GM18520 (cell line): ENCODE data around the gene DHDDS.

Experiments used
- ATAC-seq: cut with Tn5 transposase; IDR thresholded peaks from one replicate; pipeline ENCODE4 v1.9.1; 2021; ENCODE audit not compliant: unreplicated experiment

DHDDS gene

DNA sequence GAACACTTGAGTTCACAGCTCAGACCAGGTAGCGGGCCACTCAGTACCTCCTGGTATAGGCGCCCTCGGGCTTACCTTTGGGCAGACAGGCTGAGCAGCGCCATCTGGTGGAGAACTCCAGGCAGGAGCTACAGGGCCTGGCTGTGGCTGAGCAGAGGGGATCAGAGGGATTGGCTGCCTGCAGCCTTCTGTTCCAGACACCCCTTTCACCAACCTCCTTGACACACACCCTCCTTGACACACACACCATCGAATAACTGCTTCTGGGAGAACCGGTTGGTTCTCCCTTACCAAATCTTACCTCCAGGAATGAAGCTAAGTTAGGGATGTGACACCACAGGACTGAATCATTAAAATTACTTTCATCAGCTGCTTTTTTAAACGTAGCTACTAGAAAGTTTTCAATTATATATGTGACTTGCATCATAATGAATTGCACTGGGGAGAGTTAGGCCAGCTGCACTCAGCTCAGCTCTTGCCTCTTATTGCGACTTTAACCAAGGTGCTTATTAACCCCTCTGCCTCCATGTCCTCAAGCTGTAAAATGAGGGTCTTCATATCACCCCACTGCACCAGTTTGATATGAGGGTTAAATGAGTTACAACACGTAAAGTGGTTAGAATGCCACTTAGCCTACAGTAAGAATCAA, 14.9 kb upstream of the DHDDS start:
- no peak for ATAC-seq

DNA sequence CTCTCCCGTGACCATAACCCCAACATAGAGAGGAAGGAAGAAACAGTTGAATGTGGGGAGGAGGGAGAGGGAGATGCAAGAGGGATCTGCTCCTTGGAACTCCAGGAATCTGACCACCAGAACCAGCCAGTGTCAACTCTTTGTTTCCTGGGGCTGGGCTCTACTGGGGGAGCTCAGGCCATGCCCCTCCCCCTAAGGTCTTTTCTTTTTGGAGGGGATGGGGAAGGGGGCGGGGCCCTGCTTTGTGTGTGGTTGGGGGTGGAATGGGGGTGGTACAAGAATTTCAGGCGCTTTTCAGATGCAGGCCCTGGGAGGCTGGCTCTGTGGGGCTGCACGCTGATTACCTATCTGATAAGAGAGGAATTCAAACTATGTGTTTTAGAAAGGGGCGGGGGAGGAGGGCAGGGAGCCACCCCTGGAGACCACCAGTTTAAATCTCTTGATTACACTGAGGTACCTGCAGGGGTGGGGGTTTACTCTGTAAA, 13.2 kb upstream of the DHDDS start:
- ATAC-seq = no peak

DNA sequence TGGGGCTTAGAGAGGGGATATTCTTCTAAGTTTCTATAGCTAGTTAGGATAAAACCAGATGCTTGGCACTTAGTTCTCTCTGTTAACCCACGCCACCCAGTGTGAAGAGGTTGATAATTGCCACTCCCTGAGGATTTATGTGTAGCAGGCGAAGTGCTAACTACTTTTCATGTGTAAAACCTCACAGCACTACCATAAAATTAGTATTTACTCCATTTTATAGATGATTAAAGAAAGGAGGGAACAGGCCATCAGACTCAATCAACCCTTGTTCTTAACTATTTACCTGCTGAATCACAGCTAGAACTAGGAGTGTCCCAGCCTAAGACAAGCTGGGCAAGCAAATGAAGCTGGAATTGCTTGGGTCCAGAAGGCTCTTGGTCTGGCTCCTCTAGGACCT, 12.6 kb upstream of the DHDDS start:
- ATAC-seq = no peak

DNA sequence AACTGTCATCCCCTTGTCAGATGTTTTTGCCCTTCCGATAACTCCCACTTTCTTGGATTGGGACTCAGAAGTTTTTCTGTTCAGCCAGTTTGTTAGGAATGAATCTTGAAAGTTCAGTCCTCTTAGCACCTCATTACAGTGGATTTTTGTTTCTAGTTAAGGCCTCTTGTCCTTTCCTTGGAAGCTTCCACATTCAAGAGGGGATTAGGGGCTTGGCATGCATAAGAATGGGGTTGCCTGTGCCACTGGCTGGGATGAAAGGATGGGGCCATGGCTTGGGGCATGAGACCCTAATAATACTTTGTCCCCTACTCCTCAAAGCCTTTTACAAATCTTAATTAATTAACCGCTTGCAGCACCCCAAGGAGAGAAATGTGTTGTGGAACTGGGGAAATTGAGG, 2.4 kb upstream of the DHDDS start:
- no peak for ATAC-seq

DNA sequence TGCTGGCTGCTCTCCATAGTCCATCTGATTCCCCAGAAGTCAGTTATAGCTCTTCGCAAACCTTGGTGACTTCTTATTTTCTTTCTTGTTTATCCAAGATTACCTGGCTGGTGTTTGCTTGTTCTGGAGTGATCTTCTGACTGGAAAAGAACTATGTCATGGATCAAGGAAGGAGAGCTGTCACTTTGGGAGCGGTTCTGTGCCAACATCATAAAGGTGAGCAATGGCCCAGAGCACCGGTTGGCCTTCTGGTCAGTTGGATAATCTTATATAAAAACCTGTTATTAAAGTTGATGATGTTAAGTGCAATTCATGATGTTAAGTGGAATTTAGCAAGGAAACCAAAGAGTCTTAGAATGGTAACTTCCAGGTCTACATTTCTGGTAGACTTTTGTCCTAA, 672 bp downstream of the DHDDS start:
- ATAC-seq = no peak

DNA sequence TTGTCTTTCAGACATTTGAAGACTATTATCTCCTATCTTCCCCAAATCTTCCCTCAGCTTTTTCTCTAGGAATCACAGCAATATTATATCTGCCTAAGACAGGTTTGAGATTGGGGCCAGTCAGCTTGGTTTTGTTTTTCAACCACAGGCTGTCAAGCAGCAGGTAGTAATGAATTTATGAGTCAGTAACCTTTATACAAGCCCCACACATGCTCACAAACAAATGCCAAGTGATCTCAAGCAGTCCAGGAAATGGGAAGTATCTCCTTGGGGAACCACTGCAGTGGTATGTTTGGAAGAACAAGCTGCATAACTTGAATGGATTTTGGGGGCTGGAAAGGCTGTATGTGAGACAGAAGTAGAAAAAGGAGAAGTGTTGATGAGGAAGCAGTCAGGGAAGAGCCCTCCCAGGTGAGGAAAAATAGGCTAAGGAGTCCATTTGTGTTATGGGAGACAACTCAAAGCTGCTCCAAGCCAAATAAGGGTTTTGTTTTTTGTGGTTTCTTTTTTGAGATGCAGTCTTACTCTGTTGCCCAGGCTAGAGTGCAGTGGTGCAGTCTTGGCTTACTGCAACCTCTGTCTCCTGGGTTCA, 2.1 kb downstream of the DHDDS start:
- no peak for ATAC-seq

DNA sequence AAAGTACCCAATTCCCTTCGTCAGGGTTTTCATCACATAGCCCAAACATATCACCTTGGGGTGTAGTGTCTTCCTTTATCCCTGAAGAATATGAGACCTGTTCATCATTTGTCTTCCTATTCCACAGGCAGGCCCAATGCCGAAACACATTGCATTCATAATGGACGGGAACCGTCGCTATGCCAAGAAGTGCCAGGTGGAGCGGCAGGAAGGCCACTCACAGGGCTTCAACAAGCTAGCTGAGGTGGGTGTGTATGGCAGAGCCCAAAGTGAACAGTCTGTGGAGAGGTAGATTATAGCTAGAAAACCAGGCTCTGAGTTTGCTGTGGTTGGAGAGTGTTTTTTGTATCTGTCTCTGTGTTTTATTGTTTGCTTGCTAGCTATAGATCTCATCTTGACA, 5.9 kb downstream of the DHDDS start:
- no peak for ATAC-seq

DNA sequence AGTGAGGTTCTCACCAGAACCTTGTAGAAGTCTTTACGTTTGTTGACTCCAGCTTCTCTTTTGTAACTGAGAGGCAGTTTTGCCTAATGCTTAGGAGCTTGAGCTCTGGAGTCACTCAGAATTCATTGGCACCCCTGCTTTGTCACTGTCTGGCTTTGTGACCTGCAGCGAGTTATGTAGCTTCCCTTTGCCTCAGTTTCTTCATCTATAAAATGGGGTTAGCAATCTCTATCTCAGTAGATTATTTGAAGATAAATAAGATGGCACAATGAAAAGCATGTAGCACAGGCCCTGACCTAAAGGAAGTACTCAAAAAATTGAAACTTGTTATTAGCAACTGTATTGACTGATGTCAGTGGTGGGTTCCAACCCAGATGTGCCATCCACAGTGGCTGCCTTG, 8.1 kb downstream of the DHDDS start:
- no peak for ATAC-seq

DNA sequence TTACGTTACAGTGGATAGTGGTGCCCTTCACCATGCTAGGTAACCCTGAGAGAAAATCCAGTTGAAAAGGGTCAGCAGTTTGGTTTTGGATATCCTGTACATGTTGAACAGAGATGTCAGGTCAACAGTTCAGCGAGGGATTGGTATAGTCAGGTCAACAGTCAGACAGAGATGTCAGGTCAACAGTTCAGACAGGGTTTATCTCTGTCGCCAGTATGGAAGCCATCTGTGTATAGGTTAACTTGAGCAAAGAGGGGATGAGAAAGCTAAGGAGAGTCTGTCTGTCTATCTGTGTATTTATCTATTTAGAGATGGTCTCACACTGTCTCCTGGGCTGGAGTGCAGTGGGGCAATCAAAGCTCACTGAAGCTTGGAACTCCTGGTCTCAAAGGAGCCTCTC, 17.7 kb downstream of the DHDDS start:
- ATAC-seq = no peak

DNA sequence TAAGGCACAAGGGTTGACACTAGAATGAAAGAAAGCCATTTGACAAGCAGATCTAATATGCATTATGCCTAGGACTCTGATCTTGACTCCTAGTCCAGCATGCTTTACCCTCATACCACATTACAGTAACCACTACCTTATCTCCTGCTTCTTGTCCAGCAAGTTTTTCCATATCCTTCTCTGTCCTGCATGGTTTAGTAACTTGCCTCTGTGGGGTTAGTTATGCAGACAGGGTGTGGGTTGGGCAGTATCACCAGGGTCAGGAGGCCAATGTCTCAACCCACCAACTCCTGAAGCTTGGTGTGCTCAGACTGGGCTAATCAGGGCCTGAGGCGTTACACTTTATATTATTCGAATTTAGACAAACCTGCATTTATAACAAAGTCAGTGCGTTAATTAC, 18.8 kb downstream of the DHDDS start:
- ATAC-seq = no peak

DNA sequence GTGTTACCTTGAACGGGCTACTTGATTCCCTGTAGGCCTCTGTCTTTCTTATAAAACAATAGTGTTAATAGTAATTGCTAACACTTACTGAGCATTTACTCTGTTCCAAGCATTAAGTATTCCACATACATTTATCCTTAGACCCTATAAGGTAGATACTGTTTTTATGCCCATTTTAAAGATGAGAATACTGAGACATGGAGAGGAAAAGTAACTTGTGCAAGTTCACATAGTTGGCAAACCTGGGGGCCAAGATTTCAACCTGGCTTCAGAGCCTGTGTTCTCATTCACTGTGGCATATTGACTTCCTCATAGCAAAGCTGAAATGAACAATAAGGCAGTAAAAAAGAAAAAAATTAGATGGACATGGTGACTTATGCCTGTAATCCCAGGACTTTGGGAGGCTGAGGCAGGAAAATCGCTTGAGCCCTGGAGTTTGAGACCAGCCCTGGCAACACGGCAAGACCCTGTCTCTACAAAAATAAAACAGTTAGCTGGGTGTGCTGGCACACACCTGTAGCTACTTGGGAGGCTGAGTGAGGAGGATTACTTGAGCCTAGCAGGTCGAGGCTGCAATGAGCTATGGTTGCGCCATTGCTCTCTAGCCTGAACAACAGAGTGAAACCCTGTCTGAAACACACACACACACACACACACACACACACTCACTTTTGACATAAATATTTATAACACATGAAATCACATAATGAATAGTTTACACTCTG, 20.5 kb downstream of the DHDDS start:
- ATAC-seq = no peak

DNA sequence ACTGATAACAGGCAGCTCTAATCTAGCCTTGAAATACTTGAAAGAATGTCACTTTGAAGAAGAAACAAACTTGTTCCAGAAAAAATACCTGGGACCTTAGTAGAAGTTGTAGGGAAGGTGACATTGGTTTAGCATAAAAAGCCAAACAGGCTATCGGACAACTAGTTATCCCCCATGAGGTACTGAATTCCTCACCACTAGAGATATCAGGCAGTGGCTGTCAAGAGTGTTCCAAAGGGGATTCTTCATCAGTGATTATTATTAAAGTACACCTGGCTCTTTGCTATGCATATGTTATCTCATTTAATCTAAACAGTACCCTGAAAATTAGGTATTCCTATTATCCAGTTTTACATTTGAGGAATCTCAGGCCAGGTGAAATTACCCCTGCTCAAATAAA, 27.0 kb downstream of the DHDDS start:
- no peak for ATAC-seq

DNA sequence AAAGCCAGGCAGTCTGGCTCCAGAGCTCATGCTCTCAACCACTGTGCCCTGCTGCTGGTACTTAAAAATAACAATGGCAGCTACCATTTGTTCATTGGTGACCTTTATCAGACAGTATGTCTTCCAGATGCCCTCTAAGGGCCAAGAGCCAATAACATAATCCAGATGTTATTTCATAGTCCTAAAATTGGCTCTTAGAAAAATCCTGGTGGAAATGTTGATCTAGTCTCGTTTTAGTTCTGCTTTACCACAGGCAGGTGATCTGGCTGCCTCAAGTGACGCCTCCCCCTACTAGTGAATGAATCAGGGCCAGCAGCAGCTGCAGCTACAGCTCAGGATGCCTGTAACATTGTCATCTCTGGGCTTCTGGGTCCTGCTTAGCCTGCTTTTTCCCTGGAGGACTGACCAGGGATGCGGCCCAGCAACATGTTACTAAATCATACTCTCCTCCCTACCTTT, 27.5 kb downstream of the DHDDS start:
- no peak for ATAC-seq

DNA sequence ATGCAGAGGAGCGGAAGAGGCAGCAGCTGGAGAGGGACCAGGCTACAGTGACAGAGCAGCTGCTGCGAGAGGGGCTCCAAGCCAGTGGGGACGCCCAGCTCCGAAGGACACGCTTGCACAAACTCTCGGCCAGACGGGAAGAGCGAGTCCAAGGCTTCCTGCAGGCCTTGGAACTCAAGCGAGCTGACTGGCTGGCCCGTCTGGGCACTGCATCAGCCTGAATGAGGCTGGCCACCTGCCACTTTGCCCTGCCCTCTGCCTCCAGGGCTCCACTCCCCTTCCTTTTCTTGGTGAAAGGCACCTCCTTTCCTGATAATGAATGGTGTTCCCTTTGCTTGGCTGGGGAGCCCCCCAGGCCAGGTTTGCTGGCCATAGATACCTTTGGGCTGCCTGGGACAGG, 36.8 kb downstream of the DHDDS start:
- ATAC-seq = no peak

DNA sequence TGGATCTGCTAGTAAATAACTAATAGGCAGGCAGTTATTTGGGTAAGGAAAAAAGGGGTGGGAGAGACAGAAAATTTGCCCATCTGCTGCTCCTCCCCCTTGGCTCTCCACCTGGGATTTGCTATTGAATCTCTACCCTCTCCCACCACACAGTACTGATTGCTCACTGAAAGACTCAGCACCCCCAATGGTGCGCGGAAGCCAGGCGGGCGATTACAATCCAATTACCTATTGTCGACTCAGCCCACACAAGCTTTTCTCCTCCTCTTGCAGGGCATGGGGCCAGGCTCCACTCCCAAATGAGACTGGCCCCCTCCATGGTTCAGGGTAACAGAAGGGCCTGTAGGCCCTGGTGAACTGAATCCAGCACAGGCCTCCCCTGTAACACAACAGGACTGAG, 37.4 kb downstream of the DHDDS start:
- no peak for ATAC-seq

DNA sequence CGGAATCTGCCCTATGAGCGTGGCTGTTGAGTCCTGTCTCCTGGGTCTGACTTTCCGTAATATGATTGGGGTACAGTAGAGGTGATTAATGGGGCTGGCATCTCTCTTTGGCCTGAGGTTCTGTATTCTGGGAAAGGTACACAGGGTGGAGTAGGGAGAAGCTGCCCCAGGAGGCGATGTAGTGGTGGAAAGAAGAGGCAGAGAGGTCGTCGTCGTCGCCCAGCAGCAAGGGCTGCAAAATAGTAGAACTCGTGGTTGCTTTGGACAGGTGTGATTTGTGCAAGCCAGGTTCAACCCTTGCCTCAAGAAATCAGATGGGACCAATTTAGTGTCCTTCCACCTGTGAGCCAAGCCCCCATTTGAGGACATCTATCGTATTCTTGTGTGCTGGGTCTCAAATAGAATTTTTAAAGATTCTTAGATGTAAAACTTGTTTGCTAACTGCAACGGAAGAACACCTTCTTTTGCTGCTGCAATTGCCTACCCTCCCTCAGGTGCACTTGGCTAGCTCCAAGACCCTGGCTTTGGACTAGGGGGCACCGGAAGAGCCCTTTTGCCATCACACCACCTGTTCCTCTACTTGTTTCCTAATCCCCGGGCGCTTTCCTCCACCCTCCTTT, 38.9 kb downstream of the DHDDS start:
- ATAC-seq = no peak

DNA sequence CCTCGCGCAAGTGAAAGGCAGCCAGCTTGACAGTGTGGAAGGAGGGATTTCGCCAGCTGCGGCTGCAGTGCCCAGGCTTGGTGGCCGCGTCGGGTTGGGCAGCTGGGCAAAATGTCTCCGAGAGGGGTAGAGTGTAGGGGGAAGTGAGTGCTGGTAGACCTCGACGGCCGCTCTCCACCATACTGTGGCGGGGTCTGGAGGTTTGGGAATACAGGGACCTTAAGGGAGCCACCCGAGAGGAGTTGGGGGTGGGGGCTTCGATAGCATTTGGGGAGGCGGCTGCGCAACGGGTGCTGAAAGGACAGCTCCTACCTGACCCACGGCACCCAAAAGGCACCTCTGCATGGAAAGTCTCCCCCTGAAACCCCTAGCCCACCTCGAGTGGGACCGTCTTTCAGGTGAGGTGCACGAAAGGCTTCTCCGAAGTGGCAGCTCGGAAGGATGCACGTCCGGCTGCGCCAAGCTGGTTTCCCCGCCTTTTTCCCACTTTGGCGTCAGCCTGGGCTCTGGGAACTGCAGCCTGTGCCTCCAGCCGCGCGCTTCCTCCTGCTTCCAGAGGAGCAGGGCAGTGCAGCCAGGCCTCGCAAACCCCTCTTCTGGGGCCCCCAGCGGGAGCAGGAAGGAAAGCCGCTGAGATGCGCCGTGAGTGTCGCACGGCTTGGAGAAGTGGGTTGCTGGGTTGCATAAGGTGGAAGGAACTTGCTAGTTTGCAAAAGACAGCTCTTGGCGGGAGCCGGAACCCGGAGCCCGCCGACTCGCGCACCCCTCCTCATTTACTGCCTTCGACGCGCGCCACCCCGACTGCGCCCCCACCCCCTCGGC, 39.6 kb downstream of the DHDDS start:
- ATAC-seq = no peak

DNA sequence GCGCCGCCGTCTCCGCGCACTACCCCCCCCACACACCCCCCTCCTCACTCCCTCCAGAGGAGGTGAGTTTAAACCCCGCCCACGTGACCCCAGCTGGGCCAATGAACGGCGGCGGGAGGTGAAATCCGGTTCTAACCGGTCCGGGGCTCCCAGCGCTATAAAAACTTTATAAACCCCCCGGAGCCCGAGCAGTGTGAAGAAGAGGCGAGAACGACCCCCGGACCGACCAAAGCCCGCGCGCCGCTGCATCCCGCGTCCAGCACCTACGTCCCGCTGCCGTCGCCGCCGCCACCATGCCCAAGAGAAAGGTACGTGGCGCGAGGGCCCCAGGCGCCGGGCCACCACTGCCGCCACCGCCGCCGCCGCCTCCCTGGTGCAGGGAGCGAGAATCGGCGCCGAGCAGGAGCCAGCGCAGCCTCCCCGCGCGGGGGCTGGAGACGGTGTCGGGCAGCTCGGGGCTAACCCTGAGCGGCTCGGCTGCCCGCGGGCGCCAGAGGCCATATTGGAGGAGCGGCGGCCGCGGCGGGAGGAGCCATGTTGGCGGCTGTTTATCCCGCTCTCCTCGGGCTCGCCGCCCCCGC, 40.3 kb downstream of the DHDDS start, which contains the start of gene HMGN2:
HMGN2 (plus strand) TSS at position 121 of the 581 bp plus-strand sequence; CDS start at position 294, 173 bp downstream.
- ATAC-seq = peak; percentile 22

DNA sequence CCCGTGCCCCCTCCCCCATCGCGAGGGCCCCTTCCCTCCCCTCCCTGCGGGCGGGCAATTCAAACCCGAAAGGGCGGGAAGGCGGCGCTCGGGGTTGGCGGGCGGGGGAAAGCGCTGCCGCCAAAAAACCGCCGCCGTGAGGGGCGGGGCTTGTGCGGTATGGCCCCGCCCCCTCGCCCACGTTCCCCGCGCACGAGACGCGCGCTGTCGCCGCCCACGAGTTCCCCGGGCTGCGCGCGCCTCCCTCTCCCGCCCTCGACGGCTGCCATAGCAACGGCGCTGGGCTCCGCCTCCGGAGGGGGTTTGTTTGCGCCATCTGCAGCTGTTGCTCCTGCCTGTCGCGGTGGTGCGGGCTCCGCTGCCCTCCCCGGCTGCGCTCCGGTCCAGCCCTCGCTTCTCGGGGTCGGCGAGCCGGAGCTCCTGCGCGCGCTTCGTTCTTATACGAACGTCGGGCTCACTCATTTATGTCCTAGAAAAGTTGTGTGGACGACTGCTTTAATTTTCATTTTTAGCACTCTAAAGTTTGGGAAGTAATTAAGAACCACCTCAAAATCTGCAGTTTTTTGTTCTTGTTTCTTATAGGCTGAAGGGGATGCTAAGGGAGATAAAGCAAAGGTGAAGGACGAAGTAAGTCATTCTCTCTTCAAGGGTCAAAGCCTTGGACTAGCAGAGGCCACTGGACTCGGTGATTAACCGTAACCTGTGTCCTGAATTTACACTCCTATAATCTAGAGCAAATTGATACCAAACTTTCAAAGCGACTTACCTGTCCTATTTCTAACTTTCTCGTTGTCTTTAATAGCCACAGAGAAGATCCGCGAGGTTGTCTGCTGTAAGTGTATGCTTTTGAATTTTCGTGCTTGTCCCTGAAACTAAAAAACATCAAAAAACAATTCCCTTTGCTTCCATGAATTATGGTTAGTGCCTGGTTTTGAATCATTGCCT, 41.1 kb downstream of the DHDDS start:
- peak; percentile 75 for ATAC-seq
